ENCODE measurements around the gene IQCE. TPM values are rescaled to one million over a fixed set of nuclear protein-coding genes. Genes with fewer than 3 reads are reported as not detected.
A peak's percentile ranks its signal among the peaks of the same experiment; 100 is the strongest.

The IQCE gene
- total and polyA plus RNA-seq, 2 experiments from 2014 or later: 18.0 to 41.4 TPM

- no peak for DNase-seq (ENCODE audit: low read depth in 1 of 2, low spot score in 1 of 2)
- Histone ChIP-seq H3K4me3 (no peak overlapping the region), H3K36me3 (no peaks in the 10 kb centered on the region), H3K27ac (no peak overlapping the region), H3K4me1 (ENCODE audit: low read depth) (peaks cover 38% of the 10 kb centered on the region), H3K9me3 (ENCODE audit: low read depth) (no peaks in the 10 kb centered on the region), H3K27me3 (no peaks in the 10 kb centered on the region)
- no peak for TF ChIP-seq CTCF (IDR thresholded peaks at IDR 0.05; ENCODE audit: low read depth, low read length)
Observed at GRCh38 chr7:2635148-2635668, 76.4 kb downstream of the IQCE start.

GRCh38 chr7:2635810-2636701 lies 77.3 kb downstream of the IQCE start:
- no peaks in the 10 kb centered on the region for H3K9me3 ChIP-seq (ENCODE audit: low read depth)
- no peak overlapping the region for H3K27ac ChIP-seq
- no peaks in the 10 kb centered on the region for H3K36me3 ChIP-seq
- TF ChIP-seq CTCF (IDR thresholded peaks at IDR 0.05; ENCODE audit: low read depth, low read length): no peak
- no peak overlapping the region for H3K4me3 ChIP-seq
- peak in 1 of 2 donors; percentile 70 for DNase-seq (ENCODE audit: low read depth in 1 of 2, low spot score in 1 of 2)
- no peaks in the 10 kb centered on the region for H3K27me3 ChIP-seq
- peaks cover 44% of the 10 kb centered on the region for H3K4me1 ChIP-seq (ENCODE audit: low read depth)

GRCh38 chr7:2637066-2637471 lies 78.3 kb downstream of the IQCE start:
- DNase-seq (ENCODE audit: low read depth in 1 of 2, low spot score in 1 of 2): no peak
- no peak for TF ChIP-seq CTCF (IDR thresholded peaks at IDR 0.05; ENCODE audit: low read depth, low read length)
- peaks cover 52% of the 10 kb centered on the region for H3K4me1 ChIP-seq (ENCODE audit: low read depth)
- no peaks in the 10 kb centered on the region for H3K9me3 ChIP-seq (ENCODE audit: low read depth)
- H3K27ac ChIP-seq: peak overlapping the region; percentile 83
- H3K27me3 ChIP-seq: no peaks in the 10 kb centered on the region
- no peaks in the 10 kb centered on the region for H3K36me3 ChIP-seq
- H3K4me3 ChIP-seq: no peak overlapping the region

GRCh38 chr7:2637505-2638223 lies 78.9 kb downstream of the IQCE start:
- TF ChIP-seq CTCF (IDR thresholded peaks at IDR 0.05; ENCODE audit: low read depth, low read length): no peak
- Histone ChIP-seq H3K27ac (peak overlapping the region; percentile 83), H3K9me3 (ENCODE audit: low read depth) (no peaks in the 10 kb centered on the region), H3K36me3 (no peaks in the 10 kb centered on the region), H3K4me3 (no peak overlapping the region), H3K27me3 (no peaks in the 10 kb centered on the region), H3K4me1 (ENCODE audit: low read depth) (peaks cover 52% of the 10 kb centered on the region)
- no peak for DNase-seq (ENCODE audit: low read depth in 1 of 2, low spot score in 1 of 2)

GRCh38 chr7:2638224-2638991 lies 79.6 kb downstream of the IQCE start:
- Histone ChIP-seq H3K27me3 (no peaks in the 10 kb centered on the region), H3K9me3 (ENCODE audit: low read depth) (no peaks in the 10 kb centered on the region), H3K4me3 (no peak overlapping the region), H3K27ac (peak overlapping the region; percentile 83), H3K36me3 (no peaks in the 10 kb centered on the region), H3K4me1 (ENCODE audit: low read depth) (peaks cover 52% of the 10 kb centered on the region)
- no peak for TF ChIP-seq CTCF (IDR thresholded peaks at IDR 0.05; ENCODE audit: low read depth, low read length)
- DNase-seq (ENCODE audit: low read depth in 1 of 2, low spot score in 1 of 2): peak in 1 of 2 donors; percentile 46

Measured in cardiac muscle cell (in vitro differentiated cells and primary cell).